Cardiac ventricle fibroblast (primary cell): ENCODE data around the gene TBC1D13. TPM values are rescaled to one million over a fixed set of nuclear protein-coding genes. Genes with fewer than 3 reads are reported as not detected.

ENCODE experiments used
- total RNA-seq: library from RNA; depleted of rRNA; stranded (reverse); fragments of >200 nt; gene quantifications from 2 replicates; pipeline ENCODE4 v1.2.3, GENCODE V29; 2015

TBC1D13 gene
- total RNA-seq = 12.9 and 18.2 TPM in 2 replicates

GRCh38 chr9:128786681-128787601 is at the start of gene TBC1D13:
TSS of gene TBC1D13 (plus strand) at chr9:128787253. CDS start at chr9:128787354, 101 bp downstream.

GRCh38 chr9:128771745-128772519 is 15.1 kb upstream of the TBC1D13 start, which contains the start of gene ZER1:
TSS of gene ZER1 (minus strand) at chr9:128771927. CDS start at chr9:128755565, 16,362 bp downstream.

GRCh38 chr9:128818099-128818838 is 31.2 kb downstream of the TBC1D13 start, which contains the start of gene ENDOG:
TSS of gene ENDOG (plus strand) at chr9:128818500. CDS start at chr9:128818685, 185 bp downstream.

GRCh38 chr9:128829477-128830251 is 42.6 kb downstream of the TBC1D13 start, which contains the start of gene SPOUT1:
TSS of gene SPOUT1 (minus strand) at chr9:128829794. CDS start at chr9:128829780, 14 bp downstream.

Other genes with a start within 250 kb of the TBC1D13 start
- gene SPTAN1, start 234.7 kb upstream of the TBC1D13 start, total RNA-seq = 105 and 111 TPM in 2 replicates
- gene DYNC2I2, start 130.4 kb upstream of the TBC1D13 start, total RNA-seq = 16.5 and 18.5 TPM in 2 replicates
- gene SET, start 98.0 kb upstream of the TBC1D13 start, total RNA-seq = 144 and 181 TPM in 2 replicates
- gene PKN3, start 84.8 kb upstream of the TBC1D13 start, total RNA-seq = 1.2 and 1.3 TPM in 2 replicates
- 27.4 and 36.9 TPM in 2 replicates for gene ZDHHC12, start 63.1 kb upstream of the TBC1D13 start, total RNA-seq
- gene ZER1, start 15.3 kb upstream of the TBC1D13 start, total RNA-seq = 34.2 and 40.6 TPM in 2 replicates
- gene ENDOG, start 31.2 kb downstream of the TBC1D13 start, total RNA-seq = 11.2 and 19.1 TPM in 2 replicates
- gene SPOUT1, start 42.5 kb downstream of the TBC1D13 start, total RNA-seq = 9.2 and 17.9 TPM in 2 replicates
- 2.6 and 3.2 TPM in 2 replicates for gene KYAT1, start 94.7 kb downstream of the TBC1D13 start, total RNA-seq
- gene LRRC8A, start 94.9 kb downstream of the TBC1D13 start, total RNA-seq = 30.5 and 31.8 TPM in 2 replicates
- 33.5 and 39.1 TPM in 2 replicates for gene PHYHD1, start 133.7 kb downstream of the TBC1D13 start, total RNA-seq
- 20.7 and 21.4 TPM in 2 replicates for gene DOLK, start 160.3 kb downstream of the TBC1D13 start, total RNA-seq
- 32.4 and 53.9 TPM in 2 replicates for gene NUP188, start 160.4 kb downstream of the TBC1D13 start, total RNA-seq
- gene SH3GLB2, start 241.1 kb downstream of the TBC1D13 start, total RNA-seq = 15.3 and 16.7 TPM in 2 replicates
- 14.8 and 23.4 TPM in 2 replicates for gene MIGA2, start 249.4 kb downstream of the TBC1D13 start, total RNA-seq